GM21447 (cell line): ENCODE measurements around the gene GC.
"Not testable (repeated sequence)": the region's sequence is repeated elsewhere in the genome, so short reads cannot be mapped to it uniquely, and the experiment has no call there.

Experiments used
- ATAC-seq: cut with Tn5 transposase; IDR thresholded peaks from one replicate; pipeline ENCODE4 v1.9.1; 2021; ENCODE audit not compliant: unreplicated experiment

Gene GC, protein sequence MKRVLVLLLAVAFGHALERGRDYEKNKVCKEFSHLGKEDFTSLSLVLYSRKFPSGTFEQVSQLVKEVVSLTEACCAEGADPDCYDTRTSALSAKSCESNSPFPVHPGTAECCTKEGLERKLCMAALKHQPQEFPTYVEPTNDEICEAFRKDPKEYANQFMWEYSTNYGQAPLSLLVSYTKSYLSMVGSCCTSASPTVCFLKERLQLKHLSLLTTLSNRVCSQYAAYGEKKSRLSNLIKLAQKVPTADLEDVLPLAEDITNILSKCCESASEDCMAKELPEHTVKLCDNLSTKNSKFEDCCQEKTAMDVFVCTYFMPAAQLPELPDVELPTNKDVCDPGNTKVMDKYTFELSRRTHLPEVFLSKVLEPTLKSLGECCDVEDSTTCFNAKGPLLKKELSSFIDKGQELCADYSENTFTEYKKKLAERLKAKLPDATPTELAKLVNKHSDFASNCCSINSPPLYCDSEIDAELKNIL

DNA sequence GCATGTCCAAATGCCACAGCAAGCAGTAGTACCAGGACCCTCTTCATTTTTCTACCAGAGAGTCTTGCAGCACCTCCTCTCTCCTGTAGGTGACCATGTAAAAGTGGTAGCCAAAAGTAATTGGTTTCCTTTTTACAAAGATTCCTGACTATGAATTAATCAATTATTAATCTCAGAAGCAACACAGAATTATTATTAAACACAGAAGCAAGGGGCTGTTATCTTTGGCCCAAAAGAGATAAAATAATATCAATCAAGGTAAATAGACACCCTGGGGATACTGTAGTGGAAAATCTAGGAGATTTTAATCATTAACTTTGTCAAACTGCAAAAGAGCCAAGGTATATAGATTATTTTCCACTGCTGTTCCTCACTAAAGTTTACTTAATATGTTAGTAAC lies at the start of gene GC:
TSS of gene GC (minus strand) at position 108 of the 400 bp plus-strand sequence. CDS start at position 47, 61 bp downstream.
- no peak for ATAC-seq

DNA sequence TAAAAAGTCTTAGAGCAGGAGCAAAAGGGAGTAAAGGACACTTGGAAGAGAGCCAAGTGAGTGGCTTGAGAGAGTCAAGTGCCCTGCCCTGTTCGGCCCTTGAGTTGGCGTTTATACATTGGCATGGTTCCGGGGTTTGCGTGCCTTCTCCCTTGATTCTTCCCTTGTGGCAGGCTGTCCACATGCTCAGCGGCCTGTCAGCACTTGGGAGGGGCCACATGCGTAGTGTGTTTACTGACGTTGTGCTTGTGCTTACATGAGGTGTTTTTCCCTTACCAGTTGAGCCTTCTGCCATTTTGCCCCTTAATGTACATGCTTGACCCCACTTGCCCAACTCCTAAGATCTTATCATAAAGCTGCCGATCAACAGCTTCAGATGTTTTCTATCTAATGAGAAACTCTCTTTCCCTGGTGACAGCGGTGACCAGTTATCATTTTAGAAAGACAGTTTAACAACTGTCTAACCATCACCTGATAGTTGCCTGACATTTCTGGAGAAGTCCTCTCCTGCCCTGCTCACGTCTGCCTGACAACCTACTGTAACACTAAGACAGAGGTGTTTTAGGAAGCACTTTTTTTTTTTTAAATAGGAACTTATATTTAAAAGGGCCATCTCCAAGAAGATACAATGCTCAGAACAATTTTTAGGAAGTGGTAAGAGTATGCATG lies 49.5 kb upstream of the GC start:
- ATAC-seq: no peak

DNA sequence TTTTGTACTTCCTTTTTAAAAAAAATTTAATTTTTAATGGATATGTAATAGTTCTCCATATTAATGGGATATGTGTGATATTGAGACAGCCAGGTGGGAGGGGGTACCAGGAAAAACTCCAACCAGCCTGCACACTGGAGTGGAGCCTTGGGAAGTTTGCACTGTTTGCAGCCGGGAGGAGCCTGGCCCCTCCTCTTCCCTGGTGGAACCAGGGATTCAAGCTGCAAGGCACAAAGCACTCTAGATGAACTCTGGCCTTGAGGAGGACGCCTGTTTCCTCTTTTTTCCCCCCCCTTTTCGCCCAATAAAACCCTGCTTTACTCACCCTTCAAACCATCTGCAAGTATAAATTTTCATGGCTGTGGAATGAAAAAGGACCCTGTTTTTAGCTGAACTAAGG lies 48.2 kb upstream of the GC start:
- no peak for ATAC-seq

- no peak for ATAC-seq
Observed at GRCh38 chr4:71830497-71831190, 46.8 kb upstream of the GC start.

GRCh38 chr4:71828470-71828869 lies 44.6 kb upstream of the GC start:
- ATAC-seq: no peak

GRCh38 chr4:71827826-71828225 lies 43.9 kb upstream of the GC start:
- ATAC-seq: no peak

DNA sequence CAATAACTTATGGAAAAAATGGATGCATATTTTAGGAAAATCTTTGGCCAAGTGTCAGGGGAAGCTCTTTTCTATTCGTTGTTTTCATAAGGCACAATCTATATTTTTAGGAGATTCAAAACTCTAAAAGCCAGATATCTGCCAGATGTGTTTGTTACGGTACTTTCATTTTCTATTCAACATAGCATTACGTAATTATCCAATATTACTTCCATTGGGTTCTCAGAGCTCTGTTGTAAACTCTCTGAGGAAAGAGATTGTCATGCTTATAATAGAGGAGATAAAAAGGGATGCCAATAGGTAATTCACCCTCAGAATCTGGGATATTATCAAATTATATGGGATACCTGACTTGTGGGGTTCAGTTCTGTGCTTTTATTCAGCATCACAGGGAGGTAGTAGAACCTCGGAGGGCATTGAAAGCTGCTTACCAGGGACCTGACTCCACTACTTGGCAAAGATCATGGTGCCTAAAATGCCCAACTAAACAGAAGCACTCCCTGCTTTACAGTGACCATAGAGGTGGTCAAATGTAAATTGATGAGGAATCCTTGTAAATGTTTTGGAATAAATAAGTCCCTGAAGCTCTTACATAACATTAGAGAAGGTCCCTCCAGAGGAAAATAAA lies 32.9 kb upstream of the GC start:
- ATAC-seq: no peak

DNA sequence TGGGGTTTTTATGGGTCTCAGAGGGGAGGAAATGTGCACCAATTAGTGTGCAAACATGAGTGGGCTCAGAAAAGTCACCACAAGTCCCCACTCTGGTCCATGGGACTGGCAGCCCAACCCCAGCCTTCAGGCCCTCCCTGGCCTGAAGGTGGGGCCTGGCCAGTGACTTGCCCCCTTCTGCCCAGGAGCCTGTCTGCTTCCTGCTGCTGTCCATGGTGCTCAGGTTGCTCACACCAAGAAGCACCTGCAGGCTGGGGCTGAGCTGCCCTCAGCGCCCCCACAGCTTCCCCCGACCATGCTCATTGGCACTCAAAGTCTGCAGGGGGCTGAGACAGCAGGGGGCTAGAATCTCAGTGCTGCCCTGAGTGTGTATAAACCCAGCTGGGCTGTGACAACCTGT lies 30.6 kb upstream of the GC start:
- ATAC-seq: no peak

- not testable (repeated sequence) for ATAC-seq
Observed at GRCh38 chr4:71809805-71810204, 25.9 kb upstream of the GC start.

GRCh38 chr4:71807469-71807868 lies 23.6 kb upstream of the GC start:
- no peak for ATAC-seq

DNA sequence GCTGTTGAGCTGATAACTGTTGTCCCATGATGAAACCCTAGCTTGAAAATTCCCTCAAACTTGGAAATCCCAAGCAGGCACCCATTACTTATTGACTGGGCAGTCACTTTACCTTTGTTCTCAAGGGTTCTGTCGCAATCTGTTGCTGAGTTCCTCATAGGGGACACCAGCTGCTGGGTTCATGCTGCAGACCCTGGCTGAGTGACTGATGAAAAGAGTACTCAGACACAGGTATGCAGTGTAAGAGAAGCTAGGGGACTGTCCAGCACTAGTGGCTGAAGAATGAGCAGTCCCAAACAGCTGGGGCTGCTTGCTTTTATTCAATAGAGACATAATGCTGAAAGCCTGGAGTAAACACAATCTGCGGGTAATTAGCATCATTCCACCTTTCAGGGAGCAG lies 21.4 kb upstream of the GC start:
- ATAC-seq: not testable (repeated sequence)

DNA sequence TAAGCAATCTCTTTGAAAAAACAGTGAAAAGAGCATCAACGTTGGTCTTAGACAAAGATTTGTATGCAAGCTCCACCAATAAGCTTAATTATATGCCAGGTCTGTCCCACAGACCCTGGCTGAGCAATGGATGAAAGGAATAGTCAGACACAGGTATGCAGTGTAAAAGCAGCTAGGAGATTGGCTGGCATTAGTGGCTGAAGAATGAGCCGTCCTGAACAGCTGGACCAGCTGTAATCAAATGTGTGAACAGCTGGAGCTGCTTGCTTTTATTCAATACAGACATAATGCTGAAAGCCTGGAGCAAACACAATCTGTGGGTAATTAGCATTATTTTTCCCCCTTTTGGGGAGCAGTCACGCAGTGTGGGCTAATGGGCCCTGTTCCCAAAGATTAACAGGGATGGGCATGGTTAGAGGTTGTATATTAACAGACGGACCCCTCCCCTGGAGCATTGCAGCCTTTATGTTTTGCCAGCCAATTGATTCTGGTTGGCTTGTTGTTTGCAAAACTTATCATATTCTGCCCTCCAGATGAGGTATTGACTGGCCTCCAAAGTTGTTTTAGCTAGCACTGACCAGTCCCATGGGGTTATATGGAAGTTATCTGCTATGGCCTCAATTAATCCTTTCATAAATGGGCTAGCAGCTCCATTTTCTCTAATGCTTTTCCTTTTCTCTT lies 20.3 kb upstream of the GC start:
- ATAC-seq: not testable (repeated sequence)

DNA sequence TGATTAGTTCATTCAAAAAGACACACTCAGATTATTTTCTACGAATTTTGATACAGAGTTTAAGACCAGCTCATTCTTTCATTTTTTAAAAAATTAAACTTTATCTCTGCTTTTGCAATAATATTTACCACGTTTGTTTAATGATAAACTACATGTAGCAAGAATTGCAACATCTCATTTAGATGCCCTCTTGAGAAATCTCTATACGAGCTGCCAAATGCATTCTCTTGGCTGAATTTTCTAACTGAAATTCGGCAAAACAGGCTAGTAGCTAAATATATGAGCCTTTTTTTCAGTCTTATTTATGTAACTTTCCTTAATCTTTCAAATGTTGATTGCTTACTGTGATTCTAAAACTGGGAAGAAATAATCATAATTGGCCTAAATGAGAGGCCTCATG lies 2.1 kb upstream of the GC start:
- no peak for ATAC-seq

DNA sequence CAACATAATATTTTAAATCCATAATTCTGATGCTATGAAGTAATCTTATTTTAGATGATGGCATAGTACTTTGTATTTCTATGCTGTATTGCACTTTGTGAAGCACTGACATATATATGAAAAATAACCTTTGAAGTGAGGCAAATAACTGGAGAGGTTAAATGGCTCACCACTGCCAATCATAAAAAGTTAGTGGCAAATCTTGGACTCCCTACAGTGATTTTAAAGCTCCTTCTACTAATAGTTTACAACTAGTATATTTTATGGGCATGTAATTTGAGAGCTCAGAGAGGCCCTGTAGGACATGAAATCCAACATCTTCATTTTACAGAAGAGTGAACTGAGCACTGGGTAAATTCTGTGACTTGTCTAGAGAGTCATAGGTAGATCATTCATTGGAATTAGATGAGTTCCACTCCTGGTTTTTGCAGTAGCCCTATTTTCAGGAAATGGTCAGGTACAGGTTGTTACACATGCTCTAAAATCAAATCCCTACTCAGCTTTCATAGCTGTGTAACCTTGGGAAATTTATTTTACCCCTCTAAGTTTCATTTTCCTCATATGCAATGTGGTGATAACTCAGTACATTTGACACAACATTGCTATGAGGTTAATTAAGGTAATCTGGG lies 804 bp upstream of the GC start:
- ATAC-seq: no peak

DNA sequence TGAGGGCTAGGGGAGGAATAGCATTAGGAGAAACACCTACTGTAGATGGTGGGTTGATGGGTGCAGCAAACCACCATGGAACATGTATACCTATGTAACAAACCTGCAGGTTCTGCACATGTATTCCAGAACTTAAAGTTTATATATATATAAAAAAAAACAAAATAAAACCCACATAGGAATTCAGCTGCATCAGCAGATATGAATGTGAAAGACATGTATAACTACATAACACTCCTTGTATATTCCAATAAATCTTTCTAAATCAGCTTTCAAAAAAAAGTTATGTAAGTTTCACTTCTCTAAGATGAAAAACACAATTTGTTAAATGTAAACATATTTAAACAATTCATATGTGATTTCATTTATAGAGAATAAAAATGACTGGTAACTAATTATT lies 6.0 kb downstream of the GC start:
- no peak for ATAC-seq

DNA sequence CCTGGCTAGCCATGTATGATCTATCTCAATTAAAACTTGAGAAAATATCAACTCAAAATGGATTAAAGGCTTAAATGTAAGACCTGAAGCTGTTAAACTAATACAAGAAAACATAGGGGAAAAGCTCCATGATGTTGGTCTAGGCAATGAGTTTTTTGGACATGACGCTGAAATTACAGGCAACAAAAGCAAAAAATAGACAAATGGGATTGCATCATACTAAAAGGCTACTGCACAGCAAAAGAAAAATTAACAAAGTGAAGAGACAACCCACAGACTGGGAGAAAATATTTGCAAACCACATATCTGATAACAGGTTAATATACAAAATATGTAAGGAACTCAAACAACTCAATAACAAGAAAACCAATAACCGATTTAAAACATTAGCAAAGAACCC lies 8.4 kb downstream of the GC start:
- ATAC-seq: no peak

DNA sequence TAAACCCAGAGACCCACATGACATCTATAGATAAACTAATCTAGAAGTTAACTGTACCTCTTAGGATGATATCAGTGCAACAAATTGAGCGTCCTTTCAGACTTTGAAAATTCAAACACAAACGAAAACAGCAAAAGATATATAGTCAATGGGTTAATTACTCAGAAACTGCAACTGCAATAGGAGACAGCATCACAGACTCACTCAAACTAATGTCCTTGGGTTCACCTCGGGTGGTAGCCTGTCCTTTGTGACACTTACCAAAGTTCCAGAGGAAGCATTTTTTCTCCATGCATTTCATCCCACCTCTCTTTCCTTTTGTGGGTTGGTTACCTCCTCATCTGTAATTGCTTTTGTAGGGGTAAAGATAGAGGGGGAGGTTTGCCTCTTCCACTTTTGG lies 9.7 kb downstream of the GC start:
- ATAC-seq: no peak

DNA sequence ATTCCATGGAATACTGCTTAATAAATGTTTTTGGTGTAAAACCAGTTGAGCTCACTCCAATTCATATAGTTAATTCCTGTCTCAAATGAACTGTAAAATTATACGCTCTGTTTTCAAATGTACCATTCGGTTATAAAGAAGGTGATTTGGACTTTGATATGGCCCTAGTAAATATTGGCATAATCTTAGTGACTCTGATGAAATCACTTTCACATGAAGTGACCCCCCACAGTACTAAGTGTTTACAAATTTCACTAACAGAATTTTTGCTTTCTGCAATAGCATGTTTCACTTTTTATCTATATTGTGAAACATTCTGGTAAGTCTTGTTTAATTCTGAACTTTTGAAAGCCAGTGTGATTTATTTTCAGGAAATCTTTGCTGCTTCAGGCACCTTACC lies 10.9 kb downstream of the GC start:
- ATAC-seq: no peak

DNA sequence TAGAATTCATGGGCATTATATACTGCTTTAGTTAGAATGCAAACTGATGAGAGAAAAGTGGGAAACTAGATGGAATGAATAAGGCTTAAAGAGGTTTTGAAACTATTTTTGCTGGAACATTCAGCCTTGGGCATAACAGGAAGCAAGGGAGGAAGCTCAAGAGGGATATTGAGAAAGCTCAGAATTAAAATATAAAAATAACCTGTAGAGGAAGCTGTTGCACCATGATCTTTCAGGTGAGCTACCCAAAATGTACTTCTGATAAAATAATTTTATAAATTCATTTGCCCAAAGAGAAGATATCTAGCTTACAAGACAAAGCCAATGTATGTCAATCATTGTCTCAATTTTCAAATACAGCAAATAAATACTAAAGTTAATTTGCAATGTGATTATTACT lies 11.3 kb downstream of the GC start:
- ATAC-seq: no peak

DNA sequence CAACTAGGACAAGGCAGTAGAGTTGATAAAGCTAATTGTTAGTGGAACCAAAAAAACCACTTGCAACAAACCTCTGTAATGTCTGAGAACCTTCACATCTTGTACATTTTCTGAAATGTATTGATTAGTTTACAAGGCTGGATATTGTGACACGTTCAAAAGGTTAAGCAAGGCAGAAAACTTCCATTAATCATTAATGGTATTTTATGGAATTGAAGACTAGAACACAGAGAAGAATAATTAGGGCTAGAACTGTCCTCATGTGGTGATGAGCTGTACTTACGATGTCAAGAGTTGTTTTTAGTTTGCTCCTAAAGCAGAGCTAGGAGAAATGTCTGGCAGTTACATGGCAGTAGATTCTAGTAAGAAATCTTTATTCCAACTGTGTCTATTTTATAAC lies 12.3 kb downstream of the GC start:
- ATAC-seq: no peak
